NCI-H1436 (cell line): ENCODE measurements around the gene SLC31A2.

Experiments used
- DNase-seq: peaks from one replicate; lab custom pipeline; 2025; lab: John Stamatoyannopoulos, UW

SLC31A2 gene

DNA sequence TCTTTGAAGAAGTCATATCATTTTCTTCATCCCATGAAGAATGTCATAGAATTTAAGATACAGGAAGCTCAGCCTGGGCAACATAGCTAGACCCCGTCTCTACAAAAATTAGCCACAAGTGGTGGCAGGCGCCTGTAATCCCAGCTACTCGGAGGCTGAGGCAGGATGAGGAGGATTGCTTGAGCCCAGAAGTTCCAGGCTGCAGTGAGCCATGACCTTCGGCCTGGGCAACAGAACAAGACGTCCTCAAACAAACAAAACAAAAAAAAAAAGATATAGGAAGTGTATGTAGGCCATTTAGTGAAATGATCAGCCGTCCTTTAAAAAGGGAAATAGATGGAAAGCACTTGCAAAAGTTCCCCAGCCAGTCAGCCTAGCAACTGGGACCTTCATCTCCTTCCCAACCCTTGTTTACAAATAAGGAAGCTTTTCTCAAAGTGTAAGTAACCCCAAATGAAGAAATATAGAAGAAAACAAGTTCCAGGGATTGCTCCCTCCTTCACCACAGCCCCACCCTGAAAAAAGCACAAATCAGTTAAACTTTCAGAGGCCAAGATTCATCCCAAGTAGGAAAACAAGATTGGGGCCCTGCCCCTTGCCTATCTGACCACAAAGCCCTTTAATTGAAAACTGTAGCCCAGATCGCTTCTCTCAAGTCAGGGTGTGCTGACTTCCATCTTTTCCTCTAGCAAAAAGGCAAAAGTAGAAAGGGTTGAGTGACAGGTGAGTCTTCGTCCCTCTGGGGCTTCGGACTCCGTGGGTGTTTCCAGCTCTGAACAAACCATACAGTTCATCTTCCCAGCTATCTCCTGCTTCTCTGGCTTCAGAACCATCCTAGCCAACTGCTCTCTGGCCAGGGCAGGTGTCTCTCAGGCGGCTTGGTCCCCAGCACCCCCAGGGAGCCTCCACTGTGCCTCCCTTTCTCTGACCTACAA is 1.2 kb downstream of the SLC31A2 start:
- no peak for DNase-seq

DNA sequence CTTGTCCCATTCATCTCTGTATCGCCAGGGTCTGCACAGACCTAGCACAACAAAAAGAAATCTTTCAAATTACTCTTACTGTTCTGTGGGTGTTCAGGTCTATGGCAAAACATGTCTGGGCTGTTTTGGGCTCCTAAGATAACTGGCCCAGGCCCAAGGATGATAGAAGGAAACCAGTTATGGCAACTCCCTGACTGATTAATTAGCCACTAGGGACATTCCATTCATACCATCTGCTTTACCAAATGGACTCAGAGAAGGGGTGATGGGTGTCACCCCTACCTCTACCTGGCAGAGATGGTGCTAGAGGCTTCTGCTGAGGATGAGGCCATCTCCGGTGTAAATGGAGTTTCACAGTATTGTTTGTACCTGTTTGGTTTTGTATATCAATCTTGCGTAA is 1.9 kb downstream of the SLC31A2 start:
- no peak for DNase-seq

DNA sequence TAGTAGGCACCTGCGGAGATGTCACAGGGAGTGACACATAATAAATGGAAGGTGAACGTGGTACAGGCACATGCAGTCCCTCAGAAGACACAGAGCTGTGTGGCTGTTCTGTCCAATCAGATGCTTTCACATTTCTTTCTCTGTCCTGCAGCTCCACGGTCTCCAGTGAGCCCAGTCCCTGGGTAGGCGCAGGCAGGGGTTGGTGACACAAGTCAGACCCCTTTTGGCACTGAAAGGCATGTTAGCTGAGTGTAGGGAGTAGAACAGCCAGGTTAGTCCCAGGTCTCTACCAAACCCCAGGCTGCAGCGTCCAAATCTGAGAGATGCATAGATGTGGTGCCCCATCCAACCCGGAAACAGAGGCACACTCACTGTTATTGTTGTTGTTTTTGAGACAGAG is 2.8 kb downstream of the SLC31A2 start:
- no peak for DNase-seq

DNA sequence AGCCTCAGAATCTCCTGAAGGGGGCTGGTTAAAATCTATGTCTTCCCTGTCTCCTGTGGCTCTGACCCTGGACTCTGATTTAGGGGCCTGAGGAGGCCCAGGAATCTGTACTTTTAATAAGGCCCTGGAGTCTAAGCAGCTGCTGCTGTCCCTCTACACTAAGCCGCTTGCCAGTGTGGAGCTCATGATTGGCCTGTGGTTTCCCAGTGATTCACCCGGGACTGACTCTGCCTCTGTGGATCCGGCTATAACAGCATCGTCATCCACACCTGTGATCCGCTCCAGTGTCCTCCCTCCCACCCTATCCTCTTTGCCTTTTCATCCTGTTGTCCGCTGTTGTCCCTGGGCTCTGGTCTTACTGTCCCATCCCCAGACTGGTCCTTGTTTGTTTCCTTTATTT is 3.7 kb downstream of the SLC31A2 start:
- no peak for DNase-seq

- DNase-seq = no peak
These were observed 4.1 kb downstream of the SLC31A2 start for GRCh38 chr9:113154946-113155345.

DNA sequence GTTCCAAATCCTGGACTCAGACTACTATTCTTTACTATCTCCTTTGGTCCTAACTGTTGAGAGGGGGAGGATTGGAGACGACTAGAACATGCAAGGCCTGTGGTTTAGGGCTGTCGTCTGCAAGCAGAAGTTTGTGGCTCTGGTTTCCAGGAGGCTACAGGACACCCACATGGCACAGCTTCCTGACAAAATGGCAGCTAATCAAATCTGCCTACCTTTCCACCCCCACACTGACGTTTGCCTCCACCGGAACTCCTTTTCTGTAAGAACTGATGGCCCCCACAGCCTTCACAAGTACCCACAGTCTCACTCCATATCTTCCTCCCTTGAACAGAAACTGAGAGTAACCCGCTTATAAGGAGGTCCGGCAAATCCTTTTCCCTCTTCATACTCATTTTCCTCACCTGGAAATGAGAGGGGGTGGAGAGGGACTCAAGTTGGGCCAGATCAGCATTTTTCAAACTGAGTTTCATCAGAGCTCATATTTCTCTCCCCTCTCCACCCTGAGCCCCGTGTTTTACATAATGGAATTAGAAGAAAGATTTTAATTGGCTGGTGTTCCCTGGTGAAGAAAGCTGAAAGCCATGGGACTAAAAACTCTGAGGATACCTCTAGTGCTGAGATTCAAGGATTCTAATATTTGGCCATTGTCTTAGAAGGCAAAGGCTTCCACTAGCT is 5.2 kb downstream of the SLC31A2 start:
- DNase-seq = no peak

DNA sequence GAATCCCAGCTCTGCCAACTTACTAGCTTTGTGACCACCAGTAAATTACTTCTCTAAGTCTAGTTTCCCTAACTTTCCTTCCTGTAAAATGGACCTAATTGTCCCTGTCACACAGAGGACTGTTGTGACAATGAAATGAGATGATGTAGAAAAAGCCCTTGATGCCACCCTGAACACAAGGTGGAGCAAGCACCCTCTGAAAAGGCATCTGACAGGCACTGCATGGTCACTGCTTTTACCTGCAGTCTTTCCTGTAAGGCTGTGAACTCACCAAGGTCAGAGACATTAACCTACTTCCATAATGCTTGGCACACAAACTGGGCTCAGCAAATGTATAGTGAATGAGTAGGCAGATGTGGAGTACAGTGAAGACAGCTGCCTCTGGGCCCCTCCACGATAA is 6.1 kb downstream of the SLC31A2 start:
- DNase-seq = no peak

GRCh38 chr9:113158446-113158845 is 7.6 kb downstream of the SLC31A2 start:
- no peak for DNase-seq

- DNase-seq = no peak
These were observed 9.8 kb downstream of the SLC31A2 start for GRCh38 chr9:113160571-113160970.

- no peak for DNase-seq
These were observed 12.2 kb downstream of the SLC31A2 start for GRCh38 chr9:113163001-113163400.

GRCh38 chr9:113164536-113165300 is 13.9 kb downstream of the SLC31A2 start:
- DNase-seq = no peak

GRCh38 chr9:113166039-113166438 is 15.2 kb downstream of the SLC31A2 start:
- DNase-seq = no peak

- DNase-seq = no peak
These were observed 18.0 kb downstream of the SLC31A2 start for GRCh38 chr9:113168809-113169208.

DNA sequence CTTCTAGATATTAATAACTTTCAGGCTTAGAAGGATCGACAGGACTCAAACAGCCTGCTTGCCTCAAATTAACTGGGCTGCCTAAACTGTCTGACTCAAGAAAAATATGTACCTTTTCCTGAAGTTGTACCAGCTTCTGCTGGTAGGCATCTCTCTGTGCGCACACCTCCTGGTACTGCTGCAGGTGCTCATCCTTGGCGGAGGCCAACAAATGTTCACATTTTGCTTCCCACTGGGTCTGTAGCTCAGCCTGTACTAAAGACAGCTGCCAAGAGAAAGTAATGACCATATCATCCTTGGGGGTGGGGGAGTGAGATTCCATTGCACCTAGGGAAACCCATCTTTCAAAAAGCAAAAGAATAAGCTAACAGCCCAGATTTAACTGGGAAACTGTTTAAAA is 22.5 kb downstream of the SLC31A2 start:
- DNase-seq = no peak

DNA sequence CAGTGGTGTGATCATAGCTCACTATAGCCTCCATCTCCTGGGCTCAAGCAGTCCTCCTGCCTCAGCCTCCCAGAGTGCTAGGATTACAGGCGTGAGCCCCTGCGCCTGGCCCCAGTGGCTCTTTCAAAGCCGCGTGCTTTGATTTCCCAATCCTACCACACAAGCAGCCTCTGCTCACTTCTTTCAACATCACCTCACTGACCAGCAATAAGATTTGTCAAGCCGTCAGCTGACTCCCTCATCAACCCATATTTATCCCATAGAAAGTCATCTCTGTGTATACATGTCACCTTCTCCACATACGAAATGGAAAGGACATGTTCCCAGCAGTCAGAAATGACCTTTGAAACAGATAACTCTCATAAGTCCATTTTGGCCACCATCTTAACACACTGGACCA is 26.0 kb downstream of the SLC31A2 start:
- no peak for DNase-seq

DNA sequence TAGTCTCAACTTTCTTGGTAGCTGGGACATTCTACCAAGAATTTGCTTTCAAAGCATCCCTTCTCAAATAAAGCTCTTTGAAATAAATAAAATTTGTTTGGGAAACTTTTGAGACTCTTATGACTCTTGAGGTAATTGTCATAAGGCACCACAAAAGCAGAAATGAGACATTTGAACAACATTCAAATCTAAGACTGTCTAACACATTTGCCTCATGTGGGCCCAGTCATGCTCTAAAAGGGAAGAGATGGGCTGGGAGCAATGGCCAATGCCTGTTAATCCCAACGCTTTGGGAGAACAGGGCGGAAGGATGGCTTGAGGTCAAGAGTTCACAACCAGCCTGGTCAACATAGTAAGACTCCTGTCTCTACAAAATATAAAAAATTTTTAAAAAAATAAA is 26.4 kb downstream of the SLC31A2 start:
- DNase-seq = no peak

- no peak for DNase-seq
These were observed 27.3 kb downstream of the SLC31A2 start for GRCh38 chr9:113178087-113178486.

GRCh38 chr9:113179839-113180238 is 29.0 kb downstream of the SLC31A2 start:
- DNase-seq = no peak

DNA sequence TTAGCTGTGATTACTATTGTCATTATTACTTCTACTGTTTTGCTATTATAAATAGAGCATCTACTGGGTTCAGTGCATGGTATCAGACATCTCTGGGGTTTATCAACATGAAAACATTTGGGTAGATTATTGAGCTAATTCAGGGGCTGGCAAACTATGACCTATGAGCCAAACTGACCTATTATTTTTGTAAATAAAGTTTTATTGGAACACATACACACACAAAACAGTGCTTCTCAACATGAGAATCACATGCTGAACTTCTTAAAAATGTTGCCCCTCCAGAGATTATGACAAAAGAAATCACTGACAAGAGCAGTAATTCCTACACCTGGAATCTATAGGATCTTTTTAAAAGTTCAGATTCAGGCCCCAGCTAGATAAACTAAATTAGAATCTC is 30.4 kb downstream of the SLC31A2 start:
- DNase-seq = no peak

GRCh38 chr9:113183956-113184488 is 33.2 kb downstream of the SLC31A2 start:
- no peak for DNase-seq

GRCh38 chr9:113184539-113184938 is 33.7 kb downstream of the SLC31A2 start:
- no peak for DNase-seq

DNA sequence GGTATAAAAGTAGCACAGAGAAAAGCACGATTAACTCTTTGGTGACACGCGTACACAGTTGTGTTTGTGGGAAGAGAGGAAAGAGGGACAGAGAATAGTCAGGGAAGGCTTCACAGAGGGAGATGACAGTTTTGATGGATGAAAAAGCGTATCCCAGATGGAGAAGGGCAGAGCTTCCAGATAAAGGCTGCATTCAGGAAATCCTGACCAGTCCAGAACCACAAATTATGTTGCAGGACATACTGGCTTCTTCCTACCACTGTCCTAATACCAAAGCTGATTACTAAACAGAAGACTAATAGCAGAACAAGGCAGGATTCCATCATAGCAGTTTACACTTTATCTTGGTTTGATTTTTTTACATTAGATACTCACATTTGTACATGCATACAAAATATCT is 34.5 kb downstream of the SLC31A2 start:
- DNase-seq = no peak
